HEK293 (cell line): ENCODE data around the gene PTPRR.

Experiments used
- CTCF ChIA-PET: fragments of 350-600 bp; formaldehyde crosslinking; extraction: SDS; loops from one replicate; lab custom pipeline; 2021; ENCODE audit warnings: antibody characterized with exemption; lab: Yijun Ruan, JAX
- POLR2A ChIA-PET: fragments of 300-600 bp; formaldehyde crosslinking; extraction: SDS; loops from one replicate; lab custom pipeline; 2020; ENCODE audit warnings: antibody characterized with exemption, inconsistent platforms; lab: Yijun Ruan, JAX
- H3K27ac ChIP-seq: fragments of 200-500 bp; sonication (Bioruptor generic); 2 replicates; pipeline ENCODE4 v1.5.1; 2014; ENCODE audit warnings: low read depth, low read length, control low read depth, inconsistent platforms; ENCODE audit errors: extremely low read depth
- H3K36me3 ChIP-seq, 2 experiments: fragments of 200-500 bp in 1 of 2; sonication (Bioruptor generic) in 1 of 2; 1 replicate in 1 of 2; 2 replicates in 1 of 2; pipeline ENCODE4 v1.5.1; 2014 to 2017; ENCODE audit warnings: inconsistent platforms in 2 of 2, low read length in 2 of 2; ENCODE audit not compliant: control insufficient read depth in 2 of 2, insufficient read depth in 1 of 2
- H3K4me1 ChIP-seq: fragments of 200-500 bp; sonication (Bioruptor generic); 2 replicates; pipeline ENCODE4 v1.5.1; 2014; ENCODE audit warnings: mild to moderate bottlenecking, low read length, inconsistent platforms; ENCODE audit not compliant: control insufficient read depth, insufficient read depth
- H3K4me3 ChIP-seq: 2 replicates; pipeline ENCODE4 v1.5.1; 2011; ENCODE audit warnings: low read depth, mild to moderate bottlenecking, control low read depth, low read length, moderate library complexity
- H3K9me3 ChIP-seq: fragments of 200-500 bp; sonication (Bioruptor generic); 2 replicates; pipeline ENCODE4 v1.5.1; 2014; ENCODE audit warnings: low read depth, low read length, inconsistent platforms; ENCODE audit not compliant: control insufficient read depth, insufficient read depth
- BCL11B ChIP-seq: fragments of 450-650 bp; formaldehyde crosslinking; IDR thresholded peaks from 2 replicates; pipeline ENCODE4 v1.5.1; 2016; ENCODE audit warnings: low read depth, missing biosample characterization, missing genetic modification characterization
- BCL6B ChIP-seq: fragments of 450-650 bp; formaldehyde crosslinking; IDR thresholded peaks from 2 replicates; pipeline ENCODE4 v1.5.1; 2017; ENCODE audit warnings: missing biosample characterization, missing genetic modification characterization
- GLIS2 ChIP-seq: fragments of 450-650 bp; formaldehyde crosslinking; IDR thresholded peaks from 2 replicates; pipeline ENCODE4 v1.5.1; 2016; ENCODE audit warnings: missing biosample characterization, missing genetic modification characterization
- HOXD13 ChIP-seq: sonication (generic); formaldehyde crosslinking; IDR thresholded peaks from 2 replicates; pipeline ENCODE4 v1.8.0; 2022; ENCODE audit warnings: missing genetic modification reagents, borderline replicate concordance
- KLF8 ChIP-seq: fragments of 450-650 bp; formaldehyde crosslinking; IDR thresholded peaks from 2 replicates; pipeline ENCODE4 v1.5.1; 2016; ENCODE audit warnings: missing biosample characterization, missing genetic modification characterization
- ZBTB10 ChIP-seq: fragments of 450-650 bp; formaldehyde crosslinking; IDR thresholded peaks from 2 replicates; pipeline ENCODE4 v1.5.1; 2016; ENCODE audit warnings: missing biosample characterization, missing genetic modification characterization
- ZBTB17 ChIP-seq: fragments of 450-650 bp; formaldehyde crosslinking; IDR thresholded peaks from 2 replicates; pipeline ENCODE4 v1.5.1; 2016; ENCODE audit warnings: missing biosample characterization, missing genetic modification characterization
- ZBTB49 ChIP-seq: fragments of 450-650 bp; formaldehyde crosslinking; IDR thresholded peaks from 2 replicates; pipeline ENCODE4 v1.5.1; 2016; ENCODE audit warnings: missing biosample characterization, missing genetic modification characterization, low read depth
- ZNF132 ChIP-seq: fragments of 450-650 bp; formaldehyde crosslinking; IDR thresholded peaks from 2 replicates; pipeline ENCODE4 v1.5.1; 2017; ENCODE audit warnings: missing biosample characterization, missing genetic modification characterization, borderline replicate concordance
- ZNF2 ChIP-seq: fragments of 450-650 bp; formaldehyde crosslinking; IDR thresholded peaks from 2 replicates; pipeline ENCODE4 v1.5.1; 2016; ENCODE audit warnings: missing biosample characterization, missing genetic modification characterization
- ZNF280C ChIP-seq: fragments of 450-650 bp; formaldehyde crosslinking; IDR thresholded peaks from 2 replicates; pipeline ENCODE4 v1.5.1; 2016; ENCODE audit warnings: missing biosample characterization, missing genetic modification characterization
- ZNF513 ChIP-seq: fragments of 450-650 bp; IDR thresholded peaks from 2 replicates; pipeline ENCODE4 v1.5.1; 2018; ENCODE audit warnings: missing biosample characterization, missing genetic modification characterization
- ZNF518A ChIP-seq: fragments of 450-650 bp; formaldehyde crosslinking; conservative IDR thresholded peaks from 2 replicates; pipeline ENCODE4 v1.5.1; 2016; ENCODE audit warnings: low read depth, missing biosample characterization, missing genetic modification characterization
- ZNF580 ChIP-seq: fragments of 450-650 bp; formaldehyde crosslinking; IDR thresholded peaks from 2 replicates; pipeline ENCODE4 v1.5.1; 2016; ENCODE audit warnings: missing biosample characterization, missing genetic modification characterization
- ZNF654 ChIP-seq: fragments of 450-650 bp; formaldehyde crosslinking; IDR thresholded peaks from 2 replicates; pipeline ENCODE4 v1.5.1; 2016; ENCODE audit warnings: low read depth, missing biosample characterization, missing genetic modification characterization
- ZNF76 ChIP-seq: fragments of 450-650 bp; formaldehyde crosslinking; IDR thresholded peaks from 2 replicates; pipeline ENCODE4; 2016; ENCODE audit warnings: low read depth, missing biosample characterization, missing genetic modification characterization, borderline replicate concordance
- ZNF768 ChIP-seq: fragments of 450-650 bp; formaldehyde crosslinking; IDR thresholded peaks from 2 replicates; pipeline ENCODE4 v1.5.1; 2018; ENCODE audit warnings: missing biosample characterization, mild to moderate bottlenecking, missing genetic modification characterization
- ZXDB ChIP-seq: fragments of 450-650 bp; formaldehyde crosslinking; IDR thresholded peaks from 2 replicates; pipeline ENCODE4 v1.5.1; 2016; ENCODE audit warnings: missing biosample characterization, missing genetic modification characterization

PTPRR gene

GRCh38 chr12:70686907-70687306 lies 233.6 kb downstream of the PTPRR start:
- CTCF ChIA-PET: interaction anchor here (0.5 to 1.4 kb wide), 5 partner anchors 21 to 807 kb away, joined by 3 to 4 read pairs (median 3); no protein-coding TSS in a partner anchor
- Histone ChIP-seq H3K27ac (no peak overlapping the region), H3K4me1 (no peaks in the 10 kb centered on the region), H3K36me3 (no peaks in the 10 kb centered on the region), H3K4me3 (no peak overlapping the region), H3K9me3 (no peaks in the 10 kb centered on the region)
- no peak for TF ChIP-seq BCL11B (tag by site-specific recombination)
- no peak for TF ChIP-seq GLIS2 (tag by site-specific recombination)
- TF ChIP-seq ZNF768 (tag by site-specific recombination): 0 out of 2 replicates have a peak, but pooled peaks have one; percentile 42
- POLR2A ChIA-PET: no interaction called here

- ChIA-PET POLR2A (no interaction called here), CTCF (interaction anchor here (0.7 to 1.1 kb wide), 2 partner anchors 20 to 403 kb away, joined by 3 to 4 read pairs; no protein-coding TSS in a partner anchor)
- H3K9me3 ChIP-seq: no peaks in the 10 kb centered on the region
- no peaks in the 10 kb centered on the region for H3K4me1 ChIP-seq
- H3K36me3 ChIP-seq: no peaks in the 10 kb centered on the region
- no peak overlapping the region for H3K27ac ChIP-seq
- H3K4me3 ChIP-seq: no peak overlapping the region
- TF ChIP-seq ZBTB49 (tag by site-specific recombination) (no peak), ZNF518A (tag by site-specific recombination) (no peak), BCL6B (tag by site-specific recombination) (no peak), ZNF76 (tag by site-specific recombination) (no peak), KLF8 (tag by site-specific recombination) (no peak), ZNF280C (no peak), ZNF580 (no peak), ZNF132 (tag by site-specific recombination) (no peak), ZXDB (tag by site-specific recombination) (no peak), ZNF2 (tag by site-specific recombination) (no peak), ZNF513 (tag by site-specific recombination) (no peak), ZBTB10 (tag by site-specific recombination) (no peak), HOXD13 (CRISPR knock-in tag) (no peak), ZBTB17 (no peak), ZNF654 (tag by site-specific recombination) (no peak)
Observed at GRCh38 chr12:70686299-70686698, 234.2 kb downstream of the PTPRR start.
